ENCODE data around the gene CAPN6.

GRCh38 chrX:111257733-111258132 is 12.6 kb downstream of the CAPN6 start:
- TF ChIP-seq CTCF (IDR thresholded peaks at IDR 0.05), result no peak
- TF ChIP-seq POLR2A (IDR thresholded peaks at IDR 0.05), result no peak
